ENCODE measurements around the gene PA2G4.
"Not testable (repeated sequence)": the region's sequence is repeated elsewhere in the genome, so short reads cannot be mapped to it uniquely, and the experiment has no call there.

The PA2G4 gene

GRCh38 chr12:56104109-56104814, at the start of gene PA2G4:
TSS of gene PA2G4 (plus strand) at chr12:56104559. CDS start at chr12:56104738, 179 bp downstream.
- DNase-seq, result peak; percentile 98

GRCh38 chr12:56059964-56060363, 44.4 kb upstream of the PA2G4 start:
- DNase-seq, result not testable (repeated sequence)

GRCh38 chr12:56061982-56062381, 42.4 kb upstream of the PA2G4 start:
- no peak for DNase-seq

- no peak for DNase-seq
Measured at GRCh38 chr12:56062996-56063395, 41.4 kb upstream of the PA2G4 start.

GRCh38 chr12:56071648-56072047, 32.7 kb upstream of the PA2G4 start:
- DNase-seq, result no peak

DNA sequence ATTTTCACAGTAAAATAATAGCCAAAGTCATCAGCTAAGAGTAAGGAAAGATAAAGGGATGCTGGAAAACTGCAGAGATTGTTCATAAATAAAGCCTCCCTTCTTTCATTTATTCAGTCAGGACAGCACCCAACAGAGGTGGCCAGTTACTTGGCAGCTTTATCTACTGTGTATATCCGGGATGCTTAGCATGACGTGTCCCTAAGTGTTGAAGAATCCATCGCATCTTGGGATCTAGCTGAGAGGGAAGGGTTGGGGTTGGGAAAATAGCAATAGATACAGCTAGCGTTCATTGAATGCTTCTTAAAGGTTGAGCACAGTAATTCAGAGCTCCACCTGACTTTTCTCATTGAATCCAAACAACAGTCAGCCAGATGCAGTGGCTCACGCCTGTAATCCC, 30.0 kb upstream of the PA2G4 start:
- DNase-seq, result no peak

- DNase-seq, result not testable (repeated sequence)
Measured at GRCh38 chr12:56077966-56078365, 26.4 kb upstream of the PA2G4 start.

GRCh38 chr12:56078427-56078826, 25.9 kb upstream of the PA2G4 start:
- DNase-seq, result no peak

- DNase-seq, result peak; percentile 51
Measured at GRCh38 chr12:56078931-56079722, 25.2 kb upstream of the PA2G4 start.

DNA sequence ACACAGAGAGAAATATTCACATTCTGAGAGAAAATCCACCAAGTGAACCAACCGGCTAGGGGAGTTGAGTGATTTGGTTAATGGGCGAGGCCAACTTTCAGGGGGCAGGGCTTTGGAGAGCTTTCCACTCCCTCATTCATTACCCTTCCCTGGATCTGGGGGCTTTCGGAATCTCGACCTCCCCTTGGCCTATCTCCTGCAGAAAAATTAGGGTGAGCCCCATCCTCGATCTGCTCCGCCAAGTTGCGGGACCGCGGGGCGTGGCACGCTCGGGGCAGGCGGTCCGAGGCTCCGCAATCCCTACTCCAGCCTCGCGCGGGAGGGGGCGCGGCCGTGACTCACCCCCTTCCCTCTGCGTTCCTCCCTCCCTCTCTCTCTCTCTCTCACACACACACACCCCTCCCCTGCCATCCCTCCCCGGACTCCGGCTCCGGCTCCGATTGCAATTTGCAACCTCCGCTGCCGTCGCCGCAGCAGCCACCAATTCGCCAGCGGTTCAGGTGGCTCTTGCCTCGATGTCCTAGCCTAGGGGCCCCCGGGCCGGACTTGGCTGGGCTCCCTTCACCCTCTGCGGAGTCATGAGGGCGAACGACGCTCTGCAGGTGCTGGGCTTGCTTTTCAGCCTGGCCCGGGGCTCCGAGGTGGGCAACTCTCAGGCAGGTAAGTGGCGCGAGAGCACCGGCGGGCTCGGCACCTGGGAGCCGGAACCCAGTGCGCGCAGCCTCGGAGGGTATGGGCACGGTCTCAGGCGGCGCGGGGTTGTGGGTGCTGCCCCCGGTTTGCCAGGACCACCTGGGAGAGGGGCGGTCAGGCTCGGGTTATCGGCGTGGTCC, 24.4 kb upstream of the PA2G4 start, which contains the start of gene ERBB3:
Gene ERBB3, plus strand, starts transcription at position 443 of the 833 bp plus-strand sequence. Its CDS starts 136 bp downstream, at position 579.
- peak; percentile 69 for DNase-seq

- no peak for DNase-seq
Measured at GRCh38 chr12:56080556-56081138, 23.7 kb upstream of the PA2G4 start.

- DNase-seq, result no peak
Measured at GRCh38 chr12:56081393-56082347, 22.7 kb upstream of the PA2G4 start.

GRCh38 chr12:56082382-56082781, 22.0 kb upstream of the PA2G4 start:
- DNase-seq, result no peak

DNA sequence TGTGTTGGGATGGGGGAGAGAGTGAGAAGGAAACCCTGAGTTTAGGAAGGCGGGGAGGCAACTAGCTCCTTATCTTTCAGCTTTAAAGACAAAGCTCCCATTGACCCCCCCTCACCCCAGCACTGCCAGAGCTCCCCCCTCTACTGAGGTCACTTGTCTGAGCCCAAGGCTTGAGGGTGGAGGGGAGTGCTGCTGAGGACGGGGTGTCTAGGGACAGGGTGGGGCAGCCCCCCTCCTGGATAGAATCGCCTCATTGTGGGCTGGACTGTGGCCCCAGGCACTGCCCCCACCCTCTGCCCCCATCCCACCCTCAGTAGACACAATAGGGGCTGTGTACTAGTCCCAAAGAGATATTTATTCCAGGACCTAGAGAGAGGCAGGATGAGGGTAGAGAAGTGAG, 21.4 kb upstream of the PA2G4 start:
- DNase-seq, result no peak

DNA sequence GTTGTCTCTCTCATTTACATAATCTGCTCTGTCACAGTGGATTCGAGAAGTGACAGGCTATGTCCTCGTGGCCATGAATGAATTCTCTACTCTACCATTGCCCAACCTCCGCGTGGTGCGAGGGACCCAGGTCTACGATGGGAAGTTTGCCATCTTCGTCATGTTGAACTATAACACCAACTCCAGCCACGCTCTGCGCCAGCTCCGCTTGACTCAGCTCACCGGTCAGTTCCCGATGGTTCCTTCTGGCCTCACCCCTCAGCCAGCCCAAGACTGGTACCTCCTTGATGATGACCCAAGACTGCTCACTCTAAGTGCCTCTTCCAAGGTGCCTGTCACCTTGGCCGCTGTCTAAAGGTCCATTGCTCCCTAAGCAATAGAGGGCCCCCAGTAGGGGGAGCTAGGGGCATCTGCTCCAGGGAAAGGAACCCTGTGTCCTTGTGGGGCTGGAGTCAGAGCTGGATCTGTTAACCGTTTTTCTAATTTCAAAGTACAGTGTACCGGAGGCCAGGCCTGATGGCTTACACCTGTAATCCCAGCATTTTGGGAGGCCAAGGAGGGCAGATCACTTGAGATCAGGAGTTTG, 19.3 kb upstream of the PA2G4 start:
- DNase-seq, result peak; percentile 24

- no peak for DNase-seq
Measured at GRCh38 chr12:56086096-56086495, 18.3 kb upstream of the PA2G4 start.

GRCh38 chr12:56086608-56087007, 17.8 kb upstream of the PA2G4 start:
- DNase-seq, result no peak

DNA sequence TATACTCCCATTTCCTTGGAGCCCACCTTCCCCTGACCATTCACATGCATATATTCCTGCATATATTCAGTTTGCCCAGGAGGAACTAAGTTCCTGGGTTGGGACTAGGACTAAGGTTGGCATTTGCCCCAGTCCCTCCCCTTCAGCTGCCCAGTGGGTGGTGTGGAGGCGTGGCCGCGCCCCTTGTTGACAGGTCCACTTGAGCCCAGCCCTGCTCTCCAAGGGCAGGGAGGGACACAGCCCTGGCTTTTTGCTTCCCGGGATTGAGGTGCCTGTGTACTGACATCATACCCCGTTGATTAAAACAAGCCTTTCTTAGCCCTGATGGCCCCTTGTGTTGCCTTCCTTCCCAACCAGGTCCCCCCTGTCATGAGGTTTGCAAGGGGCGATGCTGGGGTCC, 17.1 kb upstream of the PA2G4 start:
- no peak for DNase-seq

DNA sequence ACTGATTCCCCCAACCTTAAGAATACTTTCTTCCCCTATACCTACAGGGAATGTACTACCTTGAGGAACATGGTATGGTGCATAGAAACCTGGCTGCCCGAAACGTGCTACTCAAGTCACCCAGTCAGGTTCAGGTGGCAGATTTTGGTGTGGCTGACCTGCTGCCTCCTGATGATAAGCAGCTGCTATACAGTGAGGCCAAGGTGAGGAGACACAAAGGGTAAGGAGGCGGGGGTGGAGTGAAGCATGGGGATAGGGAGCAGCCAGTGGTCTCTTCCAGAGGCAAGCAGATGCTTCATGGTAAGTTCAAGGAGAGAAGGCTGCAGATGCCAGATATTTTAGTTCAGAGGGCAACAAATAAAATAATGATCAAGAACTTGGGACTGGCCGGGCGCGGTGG, 6.6 kb upstream of the PA2G4 start:
- no peak for DNase-seq

GRCh38 chr12:56098592-56098991, 5.8 kb upstream of the PA2G4 start:
- DNase-seq, result no peak

DNA sequence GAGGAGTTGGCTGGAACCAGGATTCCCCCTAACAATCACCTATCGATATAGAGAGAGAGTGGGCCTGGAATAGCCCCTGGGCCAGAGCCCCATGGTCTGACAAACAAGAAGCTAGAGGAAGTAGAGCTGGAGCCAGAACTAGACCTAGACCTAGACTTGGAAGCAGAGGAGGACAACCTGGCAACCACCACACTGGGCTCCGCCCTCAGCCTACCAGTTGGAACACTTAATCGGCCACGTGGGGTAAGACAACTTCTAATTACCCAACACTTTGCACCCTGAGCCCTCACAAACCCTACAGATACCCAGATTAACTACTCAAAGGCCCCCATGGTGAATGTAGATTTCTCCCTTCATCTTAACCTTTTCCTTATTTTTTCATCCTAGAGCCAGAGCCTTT, 4.6 kb upstream of the PA2G4 start:
- DNase-seq, result no peak
